ENCODE data around the gene ADH7. TPM values are rescaled to one million over a fixed set of nuclear protein-coding genes. Genes with fewer than 3 reads are reported as not detected.

Gene ADH7
- total RNA-seq, 1 experiment from 2014 or later: not detected

DNA sequence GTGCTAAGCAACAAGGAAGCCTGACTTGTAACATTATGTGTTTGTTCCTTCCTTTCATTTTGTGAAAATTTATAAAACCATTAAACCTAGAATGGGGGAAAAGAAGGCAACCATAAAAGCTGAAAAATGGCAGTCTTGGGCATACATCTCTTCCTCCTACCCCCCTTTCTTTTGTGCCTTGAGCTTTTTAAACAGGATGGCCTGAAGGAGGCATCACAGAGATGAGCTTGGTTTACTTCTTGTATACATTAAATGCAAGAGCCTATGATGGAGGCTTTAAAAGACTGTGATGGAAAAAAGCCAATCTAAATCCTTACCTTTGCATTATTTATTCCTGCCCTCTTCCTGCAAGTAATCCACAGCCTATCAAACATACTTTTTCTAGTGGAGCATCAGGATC, 36.2 kb upstream of the ADH7 start:
- H2AFZ ChIP-seq (ENCODE audit: low read depth, low read length, poor library complexity, severe bottlenecking): no peak overlapping the region
- no peaks in the 10 kb centered on the region for H3K9me2 ChIP-seq (ENCODE audit: insufficient read depth)
- no peak for DNase-seq (ENCODE audit: low read depth, low spot score)
- H3K9ac ChIP-seq (ENCODE audit: low read length): no peak overlapping the region
- POLR2A ChIA-PET: no interaction called here
- H3K79me2 ChIP-seq (ENCODE audit: insufficient read depth, low read length): no peaks in the 10 kb centered on the region
- H3K27me3 ChIP-seq (ENCODE audit: insufficient read depth, low read length): no peaks in the 10 kb centered on the region
- H3K27ac ChIP-seq (ENCODE audit: low read depth, low read length): no peak overlapping the region
- H3K9me3 ChIP-seq (ENCODE audit: control insufficient read depth in 1 of 2, insufficient read depth in 1 of 2, low read depth in 1 of 2, low read length in 2 of 2): no peaks in the 10 kb centered on the region
- BruUV-seq (replicated peaks): no TSS peak
- no peak for ATAC-seq
- H3K4me3 ChIP-seq (replicated peaks in 1 of 2; ENCODE audit: low read depth in 1 of 2, low read length in 2 of 2): no peak overlapping the region
- RAD21 ChIA-PET (ENCODE audit: low non-redundant PET in 1 of 2, low total read pairs in 2 of 2, uncharacterized antibody in 2 of 2, unreplicated experiment in 2 of 2): no interaction called here
- no peaks in the 10 kb centered on the region for H3K4me1 ChIP-seq (ENCODE audit: control insufficient read depth in 1 of 2, insufficient read depth in 2 of 2, low read length in 2 of 2)
- no peaks in the 10 kb centered on the region for H4K20me1 ChIP-seq (ENCODE audit: insufficient read depth)
- TF ChIP-seq TCF7L2 (IDR thresholded peaks at IDR 0.05; ENCODE audit: borderline replicate concordance, extremely low read depth, insufficient read depth, insufficient read length) (no peak), YY1 (IDR thresholded peaks at IDR 0.05; ENCODE audit: extremely low read depth, insufficient replicate concordance, low read depth, low read length) (no peak), FOSL1 (IDR thresholded peaks at IDR 0.05; ENCODE audit: low read depth) (no peak), JUND (IDR thresholded peaks at IDR 0.05) (no peak), RAD21 (IDR thresholded peaks at IDR 0.05; ENCODE audit: low read depth) (no peak), CBX3 (IDR thresholded peaks at IDR 0.05; ENCODE audit: low read depth) (no peak), EGR1 (IDR thresholded peaks at IDR 0.05; ENCODE audit: low read depth) (no peak), SP1 (IDR thresholded peaks at IDR 0.05; ENCODE audit: low read depth) (no peak), ELF1 (IDR thresholded peaks at IDR 0.05; ENCODE audit: borderline replicate concordance, low read depth) (no peak)
- TF ChIP-seq, protein P1, sequence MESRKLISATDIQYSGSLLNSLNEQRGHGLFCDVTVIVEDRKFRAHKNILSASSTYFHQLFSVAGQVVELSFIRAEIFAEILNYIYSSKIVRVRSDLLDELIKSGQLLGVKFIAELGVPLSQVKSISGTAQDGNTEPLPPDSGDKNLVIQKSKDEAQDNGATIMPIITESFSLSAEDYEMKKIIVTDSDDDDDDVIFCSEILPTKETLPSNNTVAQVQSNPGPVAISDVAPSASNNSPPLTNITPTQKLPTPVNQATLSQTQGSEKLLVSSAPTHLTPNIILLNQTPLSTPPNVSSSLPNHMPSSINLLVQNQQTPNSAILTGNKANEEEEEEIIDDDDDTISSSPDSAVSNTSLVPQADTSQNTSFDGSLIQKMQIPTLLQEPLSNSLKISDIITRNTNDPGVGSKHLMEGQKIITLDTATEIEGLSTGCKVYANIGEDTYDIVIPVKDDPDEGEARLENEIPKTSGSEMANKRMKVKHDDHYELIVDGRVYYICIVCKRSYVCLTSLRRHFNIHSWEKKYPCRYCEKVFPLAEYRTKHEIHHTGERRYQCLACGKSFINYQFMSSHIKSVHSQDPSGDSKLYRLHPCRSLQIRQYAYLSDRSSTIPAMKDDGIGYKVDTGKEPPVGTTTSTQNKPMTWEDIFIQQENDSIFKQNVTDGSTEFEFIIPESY (IDR thresholded peaks at IDR 0.05; ENCODE audit: extremely low read depth, insufficient replicate concordance, low read length): no peak
- H3K36me3 ChIP-seq (ENCODE audit: control insufficient read depth in 1 of 2, insufficient read depth in 2 of 2, low read length in 2 of 2): no peaks in the 10 kb centered on the region
- CTCF ChIA-PET: interaction anchor here (1.1 to 1.5 kb wide), 2 partner anchors 8 to 337 kb away, joined by 5 to 8 read pairs; no protein-coding TSS in a partner anchor
- H3K4me2 ChIP-seq (ENCODE audit: low read length): no peak overlapping the region
- intact Hi-C loops (cut with micrococcal nuclease): no loop called here

All from HCT116 (cell line).